Measurements from ENCODE around the gene NXNL1.
A peak's percentile ranks its signal among the peaks of the same experiment; 100 is the strongest.

NXNL1 gene

DNA sequence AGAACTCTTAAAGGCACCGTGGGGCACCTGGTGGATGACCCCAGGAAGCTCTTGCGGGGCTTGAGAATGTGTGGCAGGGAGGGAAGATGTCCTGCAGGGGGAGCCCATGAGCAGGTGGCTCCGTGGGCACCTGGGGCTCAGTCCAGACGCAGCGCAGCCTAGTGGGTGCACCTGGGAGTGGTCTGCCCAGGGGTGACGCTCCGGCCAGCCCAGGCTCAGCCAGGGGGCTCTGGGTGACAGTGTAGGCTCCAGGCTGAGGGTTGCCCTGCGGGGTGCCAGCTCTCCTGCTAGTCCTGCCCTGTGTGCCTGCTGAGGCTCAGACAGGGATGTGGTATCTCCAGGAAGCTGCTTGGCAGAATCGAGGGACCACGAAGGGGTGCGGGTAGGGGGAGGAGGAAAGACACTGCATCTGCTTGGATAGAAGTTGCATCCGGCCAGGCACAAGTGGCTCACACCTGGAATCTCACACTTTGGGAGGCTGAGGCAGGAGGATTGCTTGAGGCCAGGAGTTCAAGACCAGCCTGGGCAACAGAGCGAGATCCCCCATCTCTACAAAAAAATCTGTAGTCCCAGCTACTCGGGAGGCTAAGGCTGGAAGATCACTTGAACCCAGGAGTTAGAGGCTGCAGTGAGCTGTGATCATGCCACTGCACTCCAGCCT is 35.7 kb upstream of the NXNL1 start:
- Histone ChIP-seq H3K27me3 (ENCODE audit: control insufficient read depth, insufficient read depth, low read length) (no peaks in the 10 kb centered on the region), H3K27ac (ENCODE audit: low read length) (no peak overlapping the region), H3K36me3 (ENCODE audit: control insufficient read depth, low read depth, low read length) (no peaks in the 10 kb centered on the region), H3K9me3 (ENCODE audit: control insufficient read depth, low read depth, low read length) (no peaks in the 10 kb centered on the region), H3K4me1 (ENCODE audit: control insufficient read depth, low read depth, low read length) (no peaks in the 10 kb centered on the region), H3K9ac (ENCODE audit: low read length) (no peak overlapping the region), H3K4me3 (ENCODE audit: low read length) (no peak overlapping the region)

DNA sequence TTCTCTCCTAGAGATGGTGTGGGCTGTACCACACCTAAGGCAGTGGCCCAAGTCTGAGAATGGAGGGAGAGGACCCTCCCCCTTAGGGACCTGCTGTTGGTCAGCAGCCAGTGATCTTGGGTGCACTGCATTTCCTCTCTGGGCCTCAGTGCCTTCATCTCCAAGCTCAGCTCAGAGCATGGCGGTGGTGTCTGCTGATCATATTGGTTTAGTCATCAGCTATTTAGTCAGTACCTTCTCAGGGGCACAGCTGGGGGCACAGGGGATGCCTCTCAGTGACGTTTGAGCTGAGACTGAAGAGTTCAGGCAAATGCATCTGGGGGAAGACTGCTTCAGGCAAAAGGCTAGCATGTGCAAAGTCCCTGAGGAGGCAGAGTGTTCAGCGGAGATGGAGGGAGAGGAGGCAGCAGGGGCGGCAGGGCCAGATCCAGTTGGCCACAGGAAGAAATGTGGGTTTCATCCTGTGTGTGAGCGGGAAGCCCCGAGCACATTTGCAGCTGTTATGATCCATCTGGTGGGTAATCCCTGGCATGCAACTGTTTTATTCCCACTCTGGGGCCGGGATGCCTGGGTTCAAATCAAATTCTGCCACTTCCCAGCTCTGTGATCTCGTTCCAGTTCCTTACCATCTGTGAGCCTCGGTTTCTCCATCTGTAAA is 35.0 kb upstream of the NXNL1 start:
- no peaks in the 10 kb centered on the region for H3K9me3 ChIP-seq (ENCODE audit: control insufficient read depth, low read depth, low read length)
- no peaks in the 10 kb centered on the region for H3K27me3 ChIP-seq (ENCODE audit: control insufficient read depth, insufficient read depth, low read length)
- H3K4me3 ChIP-seq (ENCODE audit: low read length): no peak overlapping the region
- H3K36me3 ChIP-seq (ENCODE audit: control insufficient read depth, low read depth, low read length): no peaks in the 10 kb centered on the region
- no peak overlapping the region for H3K9ac ChIP-seq (ENCODE audit: low read length)
- H3K27ac ChIP-seq (ENCODE audit: low read length): no peak overlapping the region
- H3K4me1 ChIP-seq (ENCODE audit: control insufficient read depth, low read depth, low read length): no peaks in the 10 kb centered on the region

DNA sequence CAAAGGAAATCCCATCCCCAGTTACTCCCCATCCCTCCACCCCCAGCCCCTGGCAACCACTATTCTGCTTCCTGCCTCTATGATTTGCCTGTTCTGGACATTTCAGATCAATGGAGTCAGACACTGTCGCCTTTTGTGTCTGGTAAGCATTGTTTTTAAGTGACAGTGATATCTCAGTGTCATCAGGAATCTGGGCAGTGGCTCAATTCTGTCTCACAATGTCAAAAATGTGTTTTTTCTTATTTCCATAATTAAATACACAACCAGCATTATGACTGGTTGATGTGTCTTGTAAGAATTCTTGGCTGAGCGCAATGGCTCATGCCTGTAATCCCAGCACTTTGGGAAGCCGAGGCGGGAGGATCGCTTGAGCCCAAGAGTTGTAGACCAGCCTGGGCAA is 30.6 kb upstream of the NXNL1 start:
- peaks cover 9% of the 10 kb centered on the region for H3K4me1 ChIP-seq (ENCODE audit: control insufficient read depth, low read depth, low read length)

DNA sequence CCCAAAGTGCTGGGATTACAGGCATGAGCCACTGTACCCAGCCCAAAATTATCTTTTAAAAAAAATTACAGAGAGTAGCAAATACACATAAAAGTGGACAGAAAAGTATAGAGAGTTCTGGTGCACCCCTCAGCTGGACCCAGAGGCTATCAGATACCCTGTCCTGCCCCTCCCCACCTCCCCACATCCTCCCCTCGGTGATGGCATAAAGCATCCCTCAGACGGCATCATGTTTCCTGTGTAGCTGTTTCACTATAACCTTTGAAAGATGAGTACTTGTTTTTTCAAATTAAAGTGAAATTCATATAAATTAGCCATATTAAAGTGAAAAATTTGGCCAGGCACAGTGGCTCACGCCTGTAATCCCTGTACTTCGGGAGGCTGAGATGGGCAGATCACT is 29.7 kb upstream of the NXNL1 start:
- H3K9me3 ChIP-seq (ENCODE audit: control insufficient read depth, low read depth, low read length): no peaks in the 10 kb centered on the region
- no peaks in the 10 kb centered on the region for H3K27me3 ChIP-seq (ENCODE audit: control insufficient read depth, insufficient read depth, low read length)
- peaks cover 9% of the 10 kb centered on the region for H3K4me1 ChIP-seq (ENCODE audit: control insufficient read depth, low read depth, low read length)
- H3K27ac ChIP-seq (ENCODE audit: low read length): no peak overlapping the region
- H3K36me3 ChIP-seq (ENCODE audit: control insufficient read depth, low read depth, low read length): no peaks in the 10 kb centered on the region
- H3K9ac ChIP-seq (ENCODE audit: low read length): no peak overlapping the region
- no peak overlapping the region for H3K4me3 ChIP-seq (ENCODE audit: low read length)

More for the DNA sequence above, 30.6 kb upstream of the NXNL1 start:
- H3K9me3 ChIP-seq (ENCODE audit: control insufficient read depth, low read depth, low read length): no peaks in the 10 kb centered on the region
- no peaks in the 10 kb centered on the region for H3K36me3 ChIP-seq (ENCODE audit: control insufficient read depth, low read depth, low read length)
- no peak overlapping the region for H3K4me3 ChIP-seq (ENCODE audit: low read length)
- H3K9ac ChIP-seq (ENCODE audit: low read length): no peak overlapping the region
- H3K27ac ChIP-seq (ENCODE audit: low read length): no peak overlapping the region
- H3K27me3 ChIP-seq (ENCODE audit: control insufficient read depth, insufficient read depth, low read length): no peaks in the 10 kb centered on the region

DNA sequence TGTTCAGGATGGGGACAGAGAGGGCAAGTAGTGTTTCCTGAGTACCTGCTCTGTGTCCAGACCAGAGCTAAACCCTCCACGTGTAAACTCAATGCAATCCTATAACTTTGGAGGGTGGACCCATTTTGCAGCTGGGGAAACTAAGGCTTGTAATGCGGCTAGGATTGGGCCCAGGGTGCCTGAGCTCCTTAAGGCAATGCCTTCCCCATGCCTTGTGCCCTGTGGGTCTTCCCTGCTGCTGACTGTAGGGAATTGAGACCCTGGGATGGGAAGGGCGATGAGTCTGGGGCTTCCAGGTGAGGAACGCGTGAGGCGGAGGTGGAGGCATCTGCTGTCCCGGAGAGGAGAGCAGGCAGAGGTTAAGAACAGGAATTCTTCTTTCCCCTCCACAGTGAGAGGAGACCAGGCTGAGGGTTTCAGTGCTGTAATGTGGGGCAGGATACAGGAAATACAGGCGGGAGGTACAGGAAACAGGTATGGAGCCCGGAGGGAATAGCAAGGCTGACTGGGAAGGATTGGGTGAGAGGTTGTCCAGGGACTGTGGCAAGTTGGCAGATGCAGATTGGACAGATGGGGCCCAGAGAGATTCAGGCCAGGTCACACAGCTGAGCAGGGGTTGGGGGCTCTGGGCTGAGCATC is 28.8 kb upstream of the NXNL1 start:
- H3K9ac ChIP-seq (ENCODE audit: low read length): no peak overlapping the region
- peak overlapping the region; percentile 52 for H3K27ac ChIP-seq (ENCODE audit: low read length)
- no peaks in the 10 kb centered on the region for H3K9me3 ChIP-seq (ENCODE audit: control insufficient read depth, low read depth, low read length)
- no peaks in the 10 kb centered on the region for H3K36me3 ChIP-seq (ENCODE audit: control insufficient read depth, low read depth, low read length)
- no peaks in the 10 kb centered on the region for H3K27me3 ChIP-seq (ENCODE audit: control insufficient read depth, insufficient read depth, low read length)
- H3K4me3 ChIP-seq (ENCODE audit: low read length): peak overlapping the region; percentile 39
- H3K4me1 ChIP-seq (ENCODE audit: control insufficient read depth, low read depth, low read length): peaks cover 9% of the 10 kb centered on the region

DNA sequence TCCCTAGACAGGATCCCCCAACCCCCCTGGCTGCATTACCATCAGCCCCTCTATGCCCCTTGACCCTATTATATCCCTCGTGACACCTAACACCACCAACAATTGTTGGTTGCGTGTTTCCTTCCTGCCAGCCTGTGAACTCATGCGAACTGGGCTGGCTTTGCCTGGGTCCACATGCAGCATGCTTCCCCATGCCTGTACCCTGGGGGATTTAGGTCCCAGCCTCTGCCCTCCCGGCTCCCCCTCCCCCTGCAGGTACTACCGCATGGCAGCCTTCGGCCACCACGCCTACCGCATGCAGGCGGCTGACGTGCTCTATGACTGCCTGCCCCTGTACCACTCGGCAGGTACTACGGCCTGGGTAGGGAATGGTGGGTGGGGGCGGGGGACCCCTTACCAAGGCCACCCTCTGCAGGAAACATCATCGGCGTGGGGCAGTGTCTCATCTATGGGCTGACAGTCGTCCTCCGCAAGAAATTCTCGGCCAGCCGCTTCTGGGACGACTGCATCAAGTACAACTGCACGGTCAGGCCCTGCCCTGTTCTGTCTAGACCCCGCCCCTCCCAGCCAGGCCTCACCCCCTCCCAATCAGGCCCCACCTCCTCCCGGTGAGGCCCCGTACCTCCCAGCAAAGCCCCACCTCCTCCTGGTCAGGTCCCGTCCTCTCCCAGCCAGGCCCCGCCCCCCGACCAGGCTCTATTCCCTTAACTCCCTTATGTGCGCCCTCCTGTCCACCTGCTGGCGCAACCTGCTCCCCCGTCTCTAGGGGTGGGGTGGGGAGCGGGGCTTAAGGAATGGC is 28.1 kb upstream of the NXNL1 start:
- H3K4me3 ChIP-seq (ENCODE audit: low read length): peak overlapping the region; percentile 65
- H3K27ac ChIP-seq (ENCODE audit: low read length): peak overlapping the region; percentile 52
- H3K4me1 ChIP-seq (ENCODE audit: control insufficient read depth, low read depth, low read length): peaks cover 9% of the 10 kb centered on the region
- no peaks in the 10 kb centered on the region for H3K36me3 ChIP-seq (ENCODE audit: control insufficient read depth, low read depth, low read length)
- no peaks in the 10 kb centered on the region for H3K9me3 ChIP-seq (ENCODE audit: control insufficient read depth, low read depth, low read length)
- H3K27me3 ChIP-seq (ENCODE audit: control insufficient read depth, insufficient read depth, low read length): no peaks in the 10 kb centered on the region
- H3K9ac ChIP-seq (ENCODE audit: low read length): peak overlapping the region; percentile 41

DNA sequence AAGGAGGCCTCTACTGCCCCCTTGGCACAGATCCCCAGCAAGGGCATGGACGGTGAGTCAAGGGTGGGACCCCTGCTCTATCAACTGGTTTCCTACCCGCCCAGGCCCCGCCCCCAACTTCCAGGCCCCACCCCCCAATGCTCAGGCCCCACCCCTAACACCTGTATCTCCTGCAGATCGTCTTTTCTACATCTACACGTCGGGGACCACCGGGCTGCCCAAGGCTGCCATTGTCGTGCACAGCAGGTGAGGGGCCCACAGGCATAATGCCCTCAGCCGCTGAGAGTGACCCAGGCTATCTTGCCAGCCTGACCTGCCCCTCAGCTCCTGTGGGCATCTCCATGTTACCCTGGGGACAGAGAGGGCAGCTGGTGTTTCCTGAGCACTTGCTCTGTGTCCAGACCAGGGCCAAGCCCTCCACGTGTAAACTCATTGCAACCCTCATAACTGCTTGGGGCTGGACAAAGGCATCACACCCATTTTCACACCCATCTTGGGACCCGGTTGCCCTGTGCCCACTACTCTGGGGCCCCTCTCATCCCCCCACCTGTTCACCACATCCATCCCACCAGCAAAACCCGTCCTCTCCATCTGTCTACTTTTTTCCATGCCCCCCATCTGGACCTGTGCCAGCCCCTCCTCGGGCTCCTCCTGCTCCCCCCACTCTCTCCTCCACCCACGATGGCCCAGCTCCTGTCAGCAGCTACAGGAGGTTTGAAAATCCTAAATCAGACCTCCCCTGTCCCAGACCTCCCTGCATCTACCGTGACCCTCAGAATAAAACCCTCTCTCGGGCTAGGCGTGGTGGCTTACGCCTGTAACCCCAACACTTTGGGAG is 26.8 kb upstream of the NXNL1 start:
- Histone ChIP-seq H3K4me3 (ENCODE audit: low read length) (no peak overlapping the region), H3K27ac (ENCODE audit: low read length) (no peak overlapping the region), H3K4me1 (ENCODE audit: control insufficient read depth, low read depth, low read length) (peaks cover 9% of the 10 kb centered on the region), H3K9me3 (ENCODE audit: control insufficient read depth, low read depth, low read length) (no peaks in the 10 kb centered on the region), H3K9ac (ENCODE audit: low read length) (no peak overlapping the region), H3K27me3 (ENCODE audit: control insufficient read depth, insufficient read depth, low read length) (no peaks in the 10 kb centered on the region), H3K36me3 (ENCODE audit: control insufficient read depth, low read depth, low read length) (no peaks in the 10 kb centered on the region)

DNA sequence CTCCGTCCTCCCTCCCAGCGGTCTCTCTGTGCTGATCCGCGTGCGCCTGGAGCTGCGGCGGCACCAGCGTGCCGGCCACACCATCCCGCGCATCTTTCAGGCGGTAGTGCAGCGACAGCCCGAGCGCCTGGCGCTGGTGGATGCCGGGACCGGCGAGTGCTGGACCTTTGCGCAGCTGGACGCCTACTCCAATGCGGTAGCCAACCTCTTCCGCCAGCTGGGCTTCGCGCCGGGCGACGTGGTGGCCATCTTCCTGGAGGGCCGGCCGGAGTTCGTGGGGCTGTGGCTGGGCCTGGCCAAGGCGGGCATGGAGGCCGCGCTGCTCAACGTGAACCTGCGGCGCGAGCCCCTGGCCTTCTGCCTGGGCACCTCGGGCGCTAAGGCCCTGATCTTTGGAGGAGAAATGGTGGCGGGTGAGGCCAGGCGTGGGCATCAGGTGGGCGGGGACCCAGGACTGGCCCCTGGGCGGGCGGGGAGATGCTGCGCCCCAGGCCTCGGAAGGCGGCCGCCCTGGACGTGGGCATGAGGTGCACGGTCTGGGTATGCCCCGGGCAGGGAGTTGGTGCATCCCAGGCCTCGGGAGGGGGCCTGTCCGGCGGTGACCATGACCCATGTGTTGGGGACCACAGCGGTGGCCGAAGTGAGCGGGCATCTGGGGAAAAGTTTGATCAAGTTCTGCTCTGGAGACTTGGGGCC is 26.0 kb upstream of the NXNL1 start:
- H3K9ac ChIP-seq (ENCODE audit: low read length): no peak overlapping the region
- no peak overlapping the region for H3K27ac ChIP-seq (ENCODE audit: low read length)
- H3K4me1 ChIP-seq (ENCODE audit: control insufficient read depth, low read depth, low read length): peaks cover 9% of the 10 kb centered on the region
- no peaks in the 10 kb centered on the region for H3K36me3 ChIP-seq (ENCODE audit: control insufficient read depth, low read depth, low read length)
- no peaks in the 10 kb centered on the region for H3K27me3 ChIP-seq (ENCODE audit: control insufficient read depth, insufficient read depth, low read length)
- no peaks in the 10 kb centered on the region for H3K9me3 ChIP-seq (ENCODE audit: control insufficient read depth, low read depth, low read length)
- H3K4me3 ChIP-seq (ENCODE audit: low read length): no peak overlapping the region

DNA sequence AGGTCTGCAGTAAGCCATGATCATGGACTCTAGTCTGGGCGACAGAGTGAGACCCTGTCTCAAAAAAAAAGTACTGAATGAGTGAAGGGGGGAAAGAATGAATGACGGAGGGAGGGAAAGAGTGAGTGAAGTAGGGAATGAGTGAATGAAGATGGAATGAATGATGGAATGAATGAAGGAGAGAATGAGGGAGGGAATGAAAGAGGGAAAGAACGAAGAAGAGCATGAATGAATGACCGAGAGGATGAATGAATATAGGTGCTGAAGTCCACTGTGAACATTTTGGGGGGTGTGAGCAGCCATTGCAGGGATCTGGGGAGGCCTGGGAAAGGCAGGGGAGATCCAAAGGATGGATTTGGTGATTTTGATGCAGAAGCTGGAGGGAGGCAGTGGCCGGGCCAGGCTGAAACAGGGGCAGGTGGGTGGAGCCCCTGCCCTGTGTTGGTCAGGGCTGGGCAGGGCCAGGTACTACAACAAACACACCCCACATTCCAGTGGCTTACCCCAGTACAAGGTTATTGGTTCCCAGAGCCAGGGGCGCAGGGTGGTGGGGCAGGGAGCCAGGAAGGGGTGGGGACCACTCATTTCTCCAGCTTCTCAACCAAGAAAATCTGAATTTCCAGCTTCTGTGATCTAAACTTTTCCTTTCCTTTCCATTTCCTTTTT is 23.9 kb upstream of the NXNL1 start:
- no peak overlapping the region for H3K4me3 ChIP-seq (ENCODE audit: low read length)
- no peak overlapping the region for H3K27ac ChIP-seq (ENCODE audit: low read length)
- H3K4me1 ChIP-seq (ENCODE audit: control insufficient read depth, low read depth, low read length): peaks cover 10% of the 10 kb centered on the region
- H3K27me3 ChIP-seq (ENCODE audit: control insufficient read depth, insufficient read depth, low read length): no peaks in the 10 kb centered on the region
- no peaks in the 10 kb centered on the region for H3K36me3 ChIP-seq (ENCODE audit: control insufficient read depth, low read depth, low read length)
- no peak overlapping the region for H3K9ac ChIP-seq (ENCODE audit: low read length)
- H3K9me3 ChIP-seq (ENCODE audit: control insufficient read depth, low read depth, low read length): no peaks in the 10 kb centered on the region

DNA sequence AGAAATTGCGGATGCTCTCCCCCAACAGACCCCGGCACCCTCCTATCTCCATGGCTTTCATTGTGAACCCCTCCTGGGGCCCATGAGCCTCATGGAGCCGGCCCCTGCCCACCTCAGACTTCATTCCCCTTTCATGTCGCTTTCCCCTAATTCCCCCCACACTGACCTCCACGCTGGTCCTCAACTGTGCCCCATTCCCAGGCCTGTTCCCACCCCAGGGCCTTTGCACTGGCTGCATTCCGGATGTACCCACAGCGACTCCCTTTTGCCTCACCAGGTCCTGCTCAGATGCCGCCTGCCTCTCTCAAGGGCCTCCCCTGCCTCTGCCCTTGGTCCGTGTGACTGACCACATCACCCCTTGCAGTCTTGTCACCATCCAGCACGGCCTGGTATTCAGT is 22.9 kb upstream of the NXNL1 start:
- H3K9me3 ChIP-seq (ENCODE audit: control insufficient read depth, low read depth, low read length): no peaks in the 10 kb centered on the region
- H3K36me3 ChIP-seq (ENCODE audit: control insufficient read depth, low read depth, low read length): no peaks in the 10 kb centered on the region
- no peak overlapping the region for H3K9ac ChIP-seq (ENCODE audit: low read length)
- H3K27me3 ChIP-seq (ENCODE audit: control insufficient read depth, insufficient read depth, low read length): no peaks in the 10 kb centered on the region
- H3K4me3 ChIP-seq (ENCODE audit: low read length): no peak overlapping the region
- peaks cover 10% of the 10 kb centered on the region for H3K4me1 ChIP-seq (ENCODE audit: control insufficient read depth, low read depth, low read length)
- H3K27ac ChIP-seq (ENCODE audit: low read length): no peak overlapping the region

All from iPS-18a (cell line).